Endodermal cell (in vitro differentiated cells): ENCODE results near the gene SIPA1L2. TPM values are rescaled to one million over a fixed set of nuclear protein-coding genes. Genes with fewer than 3 reads are reported as not detected.
A peak's percentile ranks its signal among the peaks of the same experiment; 100 is the strongest.

Experiments
- DNase-seq: peaks from one replicate; pipeline ENCODE4 v3.0.0-alpha.2; 2017
- H3K27ac ChIP-seq: 2 replicates; pipeline ENCODE4 v1.5.1; 2013; ENCODE audit warnings: mild to moderate bottlenecking, low read depth, low read length, moderate library complexity
- H3K27me3 ChIP-seq: 2 replicates; pipeline ENCODE4 v1.6.1; 2013; ENCODE audit warnings: mild to moderate bottlenecking, low read length, moderate library complexity; ENCODE audit not compliant: insufficient read depth, control insufficient read depth, poor library complexity, severe bottlenecking
- H3K36me3 ChIP-seq: 2 replicates; pipeline ENCODE4 v1.7.0; 2013; ENCODE audit warnings: mild to moderate bottlenecking, low read length, moderate library complexity; ENCODE audit not compliant: control insufficient read depth, insufficient read depth
- H3K4me1 ChIP-seq: one replicate; pipeline ENCODE4 v1.7.0; 2013; ENCODE audit warnings: low read length; ENCODE audit not compliant: control insufficient read depth, insufficient read depth
- H3K4me3 ChIP-seq: 2 replicates; pipeline ENCODE4 v1.5.1; 2013; ENCODE audit warnings: mild to moderate bottlenecking, low read length, moderate library complexity
- H3K9ac ChIP-seq: 2 replicates; pipeline ENCODE4 v1.6.1; 2013; ENCODE audit warnings: mild to moderate bottlenecking, low read length, moderate library complexity; ENCODE audit not compliant: poor library complexity, severe bottlenecking; ENCODE audit errors: extremely low read depth
- H3K9me3 ChIP-seq: 2 replicates; pipeline ENCODE4 v1.6.1; 2013; ENCODE audit warnings: mild to moderate bottlenecking, low read length, moderate library complexity; ENCODE audit not compliant: control insufficient read depth
- H3K27ac Mint-ChIP-seq: 2 replicates; pipeline ENCODE4 v1.8.0; 2020; ENCODE audit warnings: mixed read lengths
- H3K27me3 Mint-ChIP-seq: 2 replicates; pipeline ENCODE4 v1.8.0; 2021; ENCODE audit warnings: mild to moderate bottlenecking, mixed read lengths; ENCODE audit not compliant: insufficient read depth
- H3K36me3 Mint-ChIP-seq: 2 replicates; pipeline ENCODE4 v1.8.0; 2020; ENCODE audit warnings: low read depth, mixed read lengths
- H3K4me1 Mint-ChIP-seq: 2 replicates; pipeline ENCODE4 v1.8.0; 2020; ENCODE audit warnings: mixed read lengths
- H3K4me3 Mint-ChIP-seq: 2 replicates; pipeline ENCODE4 v1.8.0; 2020; ENCODE audit warnings: mild to moderate bottlenecking, moderate library complexity, mixed read lengths
- H3K9me3 Mint-ChIP-seq: 2 replicates; pipeline ENCODE4 v1.8.0; 2020; ENCODE audit warnings: mild to moderate bottlenecking, mixed read lengths
- WGBS, 2 experiments: methylation state at CpG; one replicate each; pipeline versions ENCODE4 v1.1.5 to v1.1.7; 2013; ENCODE audit warnings: missing lambda C conversion rate in 2 of 2, mixed read lengths in 1 of 2; ENCODE audit not compliant: insufficient coverage in 1 of 2, insufficient read length in 1 of 2; 5-methylcytosine and 5-hydroxymethylcytosine counted together
- total RNA-seq, 2 donors: library from RNA; stranded (reverse); fragmentation: NEBNext Ultra II Directional in 1 of 2; extraction: Animal tissue kit (Norgen Biotek cat#: 25700) in 1 of 2; gene quantifications; 2 replicates in 1 of 2; 3 replicates in 1 of 2; pipeline ENCODE4 v1.2.1, GENCODE V29; 2021
- TF ChIP-seq, protein P1 (sequence below): fragments of 200-600 bp; sonication (generic); conservative IDR thresholded peaks from 2 replicates; pipeline ENCODE4 v1.5.0; 2021; ENCODE audit warnings: antibody characterized with exemption, mild to moderate bottlenecking

Gene SIPA1L2
- total RNA-seq, 2 donors from 2014 or later: 34.7 to 41.5 TPM

DNA sequence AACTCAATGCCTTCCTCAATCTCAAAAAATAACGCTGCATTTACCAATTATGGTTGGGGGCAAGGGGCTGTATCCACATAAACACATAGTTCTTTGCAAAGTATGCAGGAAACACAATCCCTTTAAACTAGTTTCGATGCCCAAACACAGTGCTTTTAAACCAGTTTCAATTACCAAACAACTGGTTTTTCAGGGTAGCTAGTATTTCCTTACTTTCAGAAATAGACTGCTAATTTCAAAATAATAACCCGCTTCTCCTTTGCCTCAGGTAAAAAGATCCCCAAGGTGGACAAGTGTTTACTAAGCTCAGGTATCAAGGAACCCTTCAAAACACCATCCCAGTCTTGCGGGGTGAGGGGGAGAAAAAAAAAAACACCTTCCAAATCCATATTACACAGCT is 2.8 kb downstream of the SIPA1L2 start:
- Mint-ChIP-seq H3K4me1 (peaks cover 62% of the 10 kb centered on the region), H3K27ac (no peak overlapping the region), H3K36me3 (peaks cover 3% of the 10 kb centered on the region), H3K27me3 (peaks cover 11% of the 10 kb centered on the region), H3K9me3 (no peaks in the 10 kb centered on the region), H3K4me3 (peak overlapping the region; percentile 88)
- peak overlapping the region; percentile 96 for H3K4me3 ChIP-seq
- WGBS, 2 experiments: 72 to 90% methylated on average over 1 to 4 of the region's 4 CpGs
- H3K27ac ChIP-seq: no peak overlapping the region
- TF ChIP-seq, protein P1, sequence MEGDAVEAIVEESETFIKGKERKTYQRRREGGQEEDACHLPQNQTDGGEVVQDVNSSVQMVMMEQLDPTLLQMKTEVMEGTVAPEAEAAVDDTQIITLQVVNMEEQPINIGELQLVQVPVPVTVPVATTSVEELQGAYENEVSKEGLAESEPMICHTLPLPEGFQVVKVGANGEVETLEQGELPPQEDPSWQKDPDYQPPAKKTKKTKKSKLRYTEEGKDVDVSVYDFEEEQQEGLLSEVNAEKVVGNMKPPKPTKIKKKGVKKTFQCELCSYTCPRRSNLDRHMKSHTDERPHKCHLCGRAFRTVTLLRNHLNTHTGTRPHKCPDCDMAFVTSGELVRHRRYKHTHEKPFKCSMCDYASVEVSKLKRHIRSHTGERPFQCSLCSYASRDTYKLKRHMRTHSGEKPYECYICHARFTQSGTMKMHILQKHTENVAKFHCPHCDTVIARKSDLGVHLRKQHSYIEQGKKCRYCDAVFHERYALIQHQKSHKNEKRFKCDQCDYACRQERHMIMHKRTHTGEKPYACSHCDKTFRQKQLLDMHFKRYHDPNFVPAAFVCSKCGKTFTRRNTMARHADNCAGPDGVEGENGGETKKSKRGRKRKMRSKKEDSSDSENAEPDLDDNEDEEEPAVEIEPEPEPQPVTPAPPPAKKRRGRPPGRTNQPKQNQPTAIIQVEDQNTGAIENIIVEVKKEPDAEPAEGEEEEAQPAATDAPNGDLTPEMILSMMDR: no peak
- peaks cover 13% of the 10 kb centered on the region for H3K36me3 ChIP-seq
- H3K27me3 ChIP-seq: peaks cover 4% of the 10 kb centered on the region
- H3K9me3 ChIP-seq: peaks cover 8% of the 10 kb centered on the region
- DNase-seq: no peak
- peak overlapping the region; percentile 7 for H3K9ac ChIP-seq
- H3K4me1 ChIP-seq: peaks cover 11% of the 10 kb centered on the region

DNA sequence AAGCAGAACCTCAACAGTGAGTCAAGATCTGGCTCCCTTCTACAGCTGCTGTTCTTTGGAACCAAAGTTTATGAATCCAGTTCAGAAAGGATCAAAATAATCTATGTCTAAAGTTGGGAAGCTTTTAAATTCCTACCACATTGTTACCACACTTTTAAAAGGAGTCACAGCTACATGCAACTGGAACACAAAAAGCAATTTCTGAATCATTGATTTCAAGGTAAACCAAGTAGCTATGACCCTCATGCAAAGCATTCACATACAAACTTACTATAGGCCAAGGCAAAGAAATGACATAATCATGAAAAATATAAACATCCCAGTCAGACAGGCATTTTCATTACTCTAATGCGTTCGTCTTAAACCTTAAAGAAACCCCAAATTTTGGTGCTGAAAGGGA is 3.5 kb downstream of the SIPA1L2 start:
- Mint-ChIP-seq H3K27me3 (peaks cover 5% of the 10 kb centered on the region), H3K4me3 (peak overlapping the region; percentile 88), H3K36me3 (peaks cover 3% of the 10 kb centered on the region), H3K27ac (no peak overlapping the region), H3K9me3 (no peaks in the 10 kb centered on the region), H3K4me1 (peaks cover 60% of the 10 kb centered on the region)
- Histone ChIP-seq H3K9me3 (peaks cover 8% of the 10 kb centered on the region), H3K36me3 (peaks cover 20% of the 10 kb centered on the region), H3K27me3 (no peaks in the 10 kb centered on the region), H3K9ac (no peak overlapping the region), H3K27ac (no peak overlapping the region), H3K4me3 (peak overlapping the region; percentile 96), H3K4me1 (peaks cover 11% of the 10 kb centered on the region)
- WGBS, 2 experiments: 86 to 92% methylated on average over 2 of the region's 2 CpGs
- no peak for DNase-seq
- TF ChIP-seq, protein P1: no peak

DNA sequence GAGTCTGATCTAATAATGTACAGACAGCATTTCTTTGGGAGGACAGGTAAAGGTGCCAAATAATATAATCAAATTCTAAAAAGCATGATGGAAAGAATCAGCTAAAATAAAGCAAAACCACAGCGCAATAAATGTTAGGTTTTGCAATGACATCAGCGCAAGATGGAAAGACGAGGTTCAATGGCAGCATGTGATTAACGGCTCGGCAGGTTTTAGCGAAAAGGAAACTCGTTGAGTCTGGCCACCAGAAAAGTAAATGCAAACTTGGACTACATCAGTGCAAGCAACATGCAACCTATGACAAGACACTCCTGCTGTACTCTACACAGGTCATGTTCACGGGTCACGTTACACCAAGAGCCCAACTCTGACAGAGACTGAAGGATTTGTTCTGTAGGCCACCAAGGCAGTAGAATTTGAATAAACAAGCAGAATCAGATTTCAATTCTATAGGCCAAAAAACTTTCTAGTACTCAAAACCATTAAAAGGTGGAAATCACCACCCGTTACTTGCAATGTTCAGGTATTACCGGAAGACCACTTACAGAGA is 4.5 kb downstream of the SIPA1L2 start:
- Histone ChIP-seq H3K36me3 (peaks cover 24% of the 10 kb centered on the region), H3K9me3 (peaks cover 8% of the 10 kb centered on the region), H3K27me3 (no peaks in the 10 kb centered on the region), H3K27ac (no peak overlapping the region), H3K9ac (no peak overlapping the region), H3K4me3 (peak overlapping the region; percentile 96), H3K4me1 (peaks cover 11% of the 10 kb centered on the region)
- Mint-ChIP-seq H3K36me3 (peaks cover 3% of the 10 kb centered on the region), H3K4me1 (peaks cover 61% of the 10 kb centered on the region), H3K4me3 (no peak overlapping the region), H3K27me3 (no peaks in the 10 kb centered on the region), H3K9me3 (no peaks in the 10 kb centered on the region), H3K27ac (no peak overlapping the region)
- WGBS, 2 experiments: 92 to 94% methylated on average over 10 to 11 of the region's 11 CpGs
- no peak for DNase-seq
- TF ChIP-seq, protein P1: no peak
